Duodenal mucosa (tissue), 2 donors: ENCODE data around the gene SPI1.
"Not testable (repeated sequence)": the region's sequence is repeated elsewhere in the genome, so short reads cannot be mapped to it uniquely, and the experiment has no call there.

Experiments used
- H3K27ac ChIP-seq: one replicate; pipeline ENCODE4 v1.7.0; 2013; ENCODE audit warnings: low read depth, low read length
- H3K27me3 ChIP-seq, 2 donors: one replicate each; pipeline ENCODE4 v1.7.0; 2013; ENCODE audit warnings: low read length in 2 of 2, control low read depth in 1 of 2; ENCODE audit not compliant: insufficient read depth in 2 of 2, control insufficient read depth in 1 of 2
- H3K36me3 ChIP-seq, 2 donors: one replicate each; pipeline ENCODE4 v1.7.0; 2013; ENCODE audit warnings: low read length in 2 of 2, control low read depth in 1 of 2; ENCODE audit not compliant: insufficient read depth in 2 of 2, control insufficient read depth in 1 of 2
- H3K4me1 ChIP-seq, 2 donors: one replicate each; pipeline ENCODE4 v1.7.0; 2013; ENCODE audit warnings: low read length in 2 of 2, control low read depth in 1 of 2; ENCODE audit not compliant: insufficient read depth in 2 of 2, control insufficient read depth in 1 of 2
- H3K4me3 ChIP-seq, 2 donors: one replicate each; pipeline ENCODE4 v1.7.0; 2013; ENCODE audit warnings: low read length in 2 of 2, low read depth in 1 of 2
- H3K9ac ChIP-seq, 2 donors: one replicate each; pipeline ENCODE4 v1.7.0; 2013; ENCODE audit warnings: low read length in 2 of 2, low read depth in 1 of 2
- H3K9me3 ChIP-seq, 2 donors: one replicate each; pipeline ENCODE4 v1.7.0; 2013; ENCODE audit warnings: low read length in 2 of 2, control low read depth in 1 of 2; ENCODE audit not compliant: control insufficient read depth in 1 of 2

Gene SPI1

GRCh38 chr11:47340980-47341775 lies 37.2 kb downstream of the SPI1 start:
- no peaks in the 10 kb centered on the region for H3K36me3 ChIP-seq
- no peak overlapping the region for H3K4me3 ChIP-seq
- no peak overlapping the region for H3K9ac ChIP-seq

DNA sequence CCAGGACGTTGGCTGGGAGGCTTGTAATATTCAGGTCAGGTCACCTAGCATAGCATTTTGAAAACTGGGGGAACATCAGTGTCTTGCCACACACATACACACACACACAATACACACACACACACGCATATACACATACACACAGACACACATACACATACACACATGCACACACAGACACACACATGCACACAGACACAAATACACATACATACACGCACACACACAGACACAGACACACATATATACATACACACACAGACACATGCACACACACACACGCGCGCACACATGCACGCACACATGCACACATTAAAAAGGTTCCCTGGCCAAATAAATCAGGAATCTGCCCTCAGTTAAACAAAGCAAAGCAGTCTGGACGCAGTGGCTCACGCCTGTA lies 38.3 kb downstream of the SPI1 start:
- Histone ChIP-seq H3K4me3 (no peak overlapping the region), H3K9me3 (no peaks in the 10 kb centered on the region), H3K4me1 (no peaks in the 10 kb centered on the region), H3K27ac (no peak overlapping the region), H3K36me3 (no peaks in the 10 kb centered on the region), H3K9ac (no peak overlapping the region), H3K27me3 (no peaks in the 10 kb centered on the region)

More at GRCh38 chr11:47340980-47341775, 37.2 kb downstream of the SPI1 start:
- H3K9me3 ChIP-seq: no peaks in the 10 kb centered on the region
- H3K4me1 ChIP-seq: no peaks in the 10 kb centered on the region
- H3K27ac ChIP-seq: no peak overlapping the region
- H3K27me3 ChIP-seq: no peaks in the 10 kb centered on the region

GRCh38 chr11:47338396-47339241 lies 39.7 kb downstream of the SPI1 start:
- H3K36me3 ChIP-seq: no peaks in the 10 kb centered on the region
- no peak overlapping the region for H3K4me3 ChIP-seq
- H3K4me1 ChIP-seq: no peaks in the 10 kb centered on the region
- no peak overlapping the region for H3K27ac ChIP-seq
- no peaks in the 10 kb centered on the region for H3K9me3 ChIP-seq
- no peaks in the 10 kb centered on the region for H3K27me3 ChIP-seq
- no peak overlapping the region for H3K9ac ChIP-seq

- H3K27ac ChIP-seq: no peak overlapping the region
- peaks cover 2% of the 10 kb centered on the region in 2 donors for H3K4me1 ChIP-seq
- H3K36me3 ChIP-seq: no peaks in the 10 kb centered on the region
- no peak overlapping the region for H3K4me3 ChIP-seq
- no peaks in the 10 kb centered on the region for H3K27me3 ChIP-seq
- H3K9ac ChIP-seq: no peak overlapping the region
- H3K9me3 ChIP-seq: no peaks in the 10 kb centered on the region
Observed at GRCh38 chr11:47337229-47337924, 41.0 kb downstream of the SPI1 start.

- no peak overlapping the region for H3K27ac ChIP-seq
- H3K4me1 ChIP-seq: peaks cover 8 to 10% of the 10 kb centered on the region in 2 donors
- no peaks in the 10 kb centered on the region for H3K9me3 ChIP-seq
- no peak overlapping the region for H3K4me3 ChIP-seq
- H3K27me3 ChIP-seq: no peaks in the 10 kb centered on the region
- H3K36me3 ChIP-seq: no peaks in the 10 kb centered on the region
- no peak overlapping the region for H3K9ac ChIP-seq
Observed at GRCh38 chr11:47336595-47336994, 41.8 kb downstream of the SPI1 start.

DNA sequence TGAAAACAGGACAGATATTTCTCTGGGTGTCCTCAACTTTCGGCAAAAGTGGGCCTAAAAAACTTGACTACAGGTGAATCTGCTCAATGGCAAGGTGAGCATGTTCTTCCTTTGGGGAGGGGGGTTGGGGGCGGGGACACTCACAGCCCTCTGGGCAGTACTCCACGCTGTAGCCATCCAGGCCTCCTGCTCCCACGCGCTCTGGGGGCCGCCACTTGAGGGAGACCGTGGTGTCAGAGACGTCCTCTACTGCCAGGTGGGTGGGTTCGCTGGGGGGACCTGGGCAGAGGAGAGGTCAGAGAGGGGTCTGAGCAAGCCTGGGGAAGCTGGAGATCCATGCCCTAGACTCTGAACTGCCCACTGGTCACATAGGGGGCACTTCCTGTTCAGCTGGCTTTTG lies 42.6 kb downstream of the SPI1 start:
- Histone ChIP-seq H3K27ac (no peak overlapping the region), H3K27me3 (no peaks in the 10 kb centered on the region), H3K36me3 (no peaks in the 10 kb centered on the region), H3K9ac (no peak overlapping the region), H3K4me3 (no peak overlapping the region), H3K4me1 (peaks cover 11 to 12% of the 10 kb centered on the region in 2 donors), H3K9me3 (no peaks in the 10 kb centered on the region)

- H3K4me1 ChIP-seq: peaks cover 11 to 12% of the 10 kb centered on the region in 2 donors
- not testable (repeated sequence) for H3K4me3 ChIP-seq, H3K36me3 ChIP-seq, H3K9me3 ChIP-seq, H3K27ac ChIP-seq, H3K9ac ChIP-seq, H3K27me3 ChIP-seq
Observed at GRCh38 chr11:47334699-47335411, 43.5 kb downstream of the SPI1 start.

GRCh38 chr11:47333886-47334443 lies 44.4 kb downstream of the SPI1 start:
- H3K27ac ChIP-seq: no peak overlapping the region
- H3K9ac ChIP-seq: no peak overlapping the region
- H3K36me3 ChIP-seq: peaks cover 2 to 15% of the 10 kb centered on the region in 2 donors
- H3K4me3 ChIP-seq: no peak overlapping the region
- no peaks in the 10 kb centered on the region for H3K27me3 ChIP-seq
- H3K4me1 ChIP-seq: peaks cover 11 to 12% of the 10 kb centered on the region in 2 donors
- no peaks in the 10 kb centered on the region for H3K9me3 ChIP-seq

DNA sequence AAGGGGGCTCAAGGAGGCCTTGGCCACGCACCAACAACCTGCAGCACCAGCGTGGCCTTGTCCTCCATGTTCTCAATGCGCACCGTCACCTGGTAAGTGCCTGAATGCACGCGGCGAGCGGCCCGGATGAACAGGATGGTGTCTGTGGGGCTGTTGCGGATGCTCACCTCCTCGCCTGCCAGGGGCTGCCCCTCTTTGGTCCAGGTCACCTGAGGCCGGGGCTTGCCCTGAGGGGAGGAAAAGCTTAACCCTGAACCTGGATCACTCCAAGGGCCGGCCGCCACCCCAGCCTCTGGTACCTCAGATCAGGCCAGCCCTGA lies 44.9 kb downstream of the SPI1 start:
- Histone ChIP-seq H3K9ac (no peak overlapping the region), H3K36me3 (peaks cover 7 to 20% of the 10 kb centered on the region in 2 donors), H3K4me1 (peaks cover 11 to 12% of the 10 kb centered on the region in 2 donors), H3K27ac (no peak overlapping the region), H3K9me3 (no peaks in the 10 kb centered on the region), H3K4me3 (no peak overlapping the region), H3K27me3 (no peaks in the 10 kb centered on the region)
